Upper lobe of right lung (tissue), 1 donor: ENCODE results near the gene HRH2. TPM values are rescaled to one million over a fixed set of nuclear protein-coding genes. Genes with fewer than 3 reads are reported as not detected.

Experiments used
- ATAC-seq: fragments of 200-7000 bp; cut with Tn5 transposase; one replicate; pipeline ENCODE4 v1.9.1; 2020; ENCODE audit warnings: mild to moderate bottlenecking, moderate library complexity
- DNase-seq: peaks from one replicate; pipeline ENCODE4 v3.0.0-alpha.2; 2020
- H3K27ac ChIP-seq: fragments of 200-600 bp; one replicate; pipeline ENCODE4 v1.8.0; 2022
- H3K27me3 ChIP-seq: fragments of 200-600 bp; one replicate; pipeline ENCODE4 v1.8.0; 2022; ENCODE audit warnings: mild to moderate bottlenecking
- H3K36me3 ChIP-seq: fragments of 200-600 bp; one replicate; pipeline ENCODE4 v1.8.0; 2022
- H3K4me1 ChIP-seq: fragments of 200-600 bp; one replicate; pipeline ENCODE4 v1.8.0; 2022
- H3K4me3 ChIP-seq: fragments of 200-600 bp; one replicate; pipeline ENCODE4 v1.8.0; 2022; ENCODE audit warnings: mild to moderate bottlenecking
- H3K9me3 ChIP-seq: fragments of 200-600 bp; one replicate; pipeline ENCODE4 v1.8.0; 2022
- intact Hi-C: fragments of 100-400 bp; cut with DNase I; formaldehyde crosslinking; loops from one replicate; pipeline ENCODE4 v1.11.0; 2022
- total RNA-seq: library from RNA; stranded (reverse); fragmentation: NEBNext Ultra II Directional; extraction: Animal tissue kit (Norgen Biotek cat#: 25700); gene quantifications from one replicate; pipeline ENCODE4 v1.2.1, GENCODE V29; 2021
- TF ChIP-seq, protein P1 (sequence below): fragments of 200-600 bp; IDR thresholded peaks from one replicate; pipeline ENCODE4 v1.8.0; 2022; ENCODE audit warnings: antibody characterized with exemption
- donor health status: DM: no; HTN: yes; CAD: no; lungs with severe emphysema.

Gene HRH2
- total RNA-seq, 1 donor from 2014 or later = 8.2 TPM

DNA sequence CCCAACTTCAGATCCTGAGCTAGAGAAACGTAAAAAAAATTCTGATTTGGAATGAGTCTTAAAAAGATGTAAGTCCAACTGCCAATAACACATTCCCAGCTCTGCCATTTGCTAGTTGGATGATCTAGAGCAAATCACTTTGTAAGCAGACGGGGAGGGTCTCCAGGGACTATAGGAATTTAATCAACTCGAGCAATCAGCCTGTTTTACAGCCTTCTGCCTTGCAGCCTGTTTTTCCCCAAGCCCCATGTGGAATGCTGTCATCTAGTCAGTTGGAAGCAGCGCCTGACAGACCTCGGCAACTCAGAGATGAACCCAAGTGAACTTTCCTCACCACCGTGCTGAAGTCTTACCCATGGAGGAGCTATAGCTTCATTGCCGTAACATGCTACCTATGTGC lies 34.8 kb upstream of the HRH2 start:
- Histone ChIP-seq H3K27me3 (no peaks in the 10 kb centered on the region), H3K9me3 (no peaks in the 10 kb centered on the region), H3K27ac (no peak overlapping the region), H3K4me3 (no peak overlapping the region), H3K4me1 (no peaks in the 10 kb centered on the region), H3K36me3 (no peaks in the 10 kb centered on the region)
- TF ChIP-seq, protein P1, sequence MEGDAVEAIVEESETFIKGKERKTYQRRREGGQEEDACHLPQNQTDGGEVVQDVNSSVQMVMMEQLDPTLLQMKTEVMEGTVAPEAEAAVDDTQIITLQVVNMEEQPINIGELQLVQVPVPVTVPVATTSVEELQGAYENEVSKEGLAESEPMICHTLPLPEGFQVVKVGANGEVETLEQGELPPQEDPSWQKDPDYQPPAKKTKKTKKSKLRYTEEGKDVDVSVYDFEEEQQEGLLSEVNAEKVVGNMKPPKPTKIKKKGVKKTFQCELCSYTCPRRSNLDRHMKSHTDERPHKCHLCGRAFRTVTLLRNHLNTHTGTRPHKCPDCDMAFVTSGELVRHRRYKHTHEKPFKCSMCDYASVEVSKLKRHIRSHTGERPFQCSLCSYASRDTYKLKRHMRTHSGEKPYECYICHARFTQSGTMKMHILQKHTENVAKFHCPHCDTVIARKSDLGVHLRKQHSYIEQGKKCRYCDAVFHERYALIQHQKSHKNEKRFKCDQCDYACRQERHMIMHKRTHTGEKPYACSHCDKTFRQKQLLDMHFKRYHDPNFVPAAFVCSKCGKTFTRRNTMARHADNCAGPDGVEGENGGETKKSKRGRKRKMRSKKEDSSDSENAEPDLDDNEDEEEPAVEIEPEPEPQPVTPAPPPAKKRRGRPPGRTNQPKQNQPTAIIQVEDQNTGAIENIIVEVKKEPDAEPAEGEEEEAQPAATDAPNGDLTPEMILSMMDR = no peak
- intact Hi-C loops = no loop called here
- DNase-seq = no peak
- no peak for ATAC-seq

DNA sequence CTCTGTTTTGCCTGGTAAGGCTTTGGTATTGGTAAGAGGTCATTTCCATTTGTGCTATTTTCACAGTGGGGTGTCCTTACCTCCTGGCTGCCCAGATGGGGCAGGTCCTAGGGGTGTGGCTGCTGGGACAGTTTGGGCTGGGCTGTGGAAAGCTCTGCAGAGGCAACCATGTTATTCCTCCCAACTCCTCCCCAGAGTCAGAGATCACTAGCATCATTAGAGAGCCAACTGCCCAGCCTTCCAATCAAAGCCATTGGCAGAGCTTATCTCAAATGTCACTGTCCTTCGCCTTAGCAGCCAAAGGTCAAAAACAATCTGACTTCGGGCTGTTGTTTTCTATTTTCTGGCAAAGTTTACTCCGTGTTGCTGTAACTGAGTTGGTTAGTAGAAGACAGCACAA lies 33.6 kb upstream of the HRH2 start:
- intact Hi-C loops = no loop called here

DNA sequence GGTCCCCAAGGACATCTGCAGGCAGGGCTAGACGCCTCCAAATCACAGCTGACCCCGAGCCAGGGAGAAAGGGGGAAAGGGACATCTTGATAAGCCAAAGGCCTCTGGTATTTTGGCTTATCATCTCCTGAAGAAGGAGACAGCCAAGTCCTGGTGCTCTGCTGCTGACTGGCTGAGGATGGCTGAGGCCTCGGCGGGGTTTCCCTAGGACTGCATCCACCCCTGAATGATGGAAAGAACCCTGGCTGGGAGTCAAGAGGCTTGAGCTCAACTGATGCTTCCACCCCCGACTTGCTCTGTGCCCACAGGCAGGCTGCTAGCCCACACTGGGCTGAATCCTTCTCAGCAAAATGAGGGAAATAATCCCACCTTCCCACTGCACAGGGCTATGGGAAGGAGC lies 30.9 kb upstream of the HRH2 start:
- no peak overlapping the region for H3K27ac ChIP-seq
- ATAC-seq = no peak
- intact Hi-C loops = no loop called here

More for the DNA sequence above, 33.6 kb upstream of the HRH2 start:
- Histone ChIP-seq H3K27me3 (no peaks in the 10 kb centered on the region), H3K4me3 (no peak overlapping the region), H3K27ac (no peak overlapping the region), H3K36me3 (no peaks in the 10 kb centered on the region), H3K9me3 (no peaks in the 10 kb centered on the region), H3K4me1 (no peaks in the 10 kb centered on the region)
- ATAC-seq (no peak), DNase-seq (no peak)
- TF ChIP-seq, protein P1 = no peak

DNA sequence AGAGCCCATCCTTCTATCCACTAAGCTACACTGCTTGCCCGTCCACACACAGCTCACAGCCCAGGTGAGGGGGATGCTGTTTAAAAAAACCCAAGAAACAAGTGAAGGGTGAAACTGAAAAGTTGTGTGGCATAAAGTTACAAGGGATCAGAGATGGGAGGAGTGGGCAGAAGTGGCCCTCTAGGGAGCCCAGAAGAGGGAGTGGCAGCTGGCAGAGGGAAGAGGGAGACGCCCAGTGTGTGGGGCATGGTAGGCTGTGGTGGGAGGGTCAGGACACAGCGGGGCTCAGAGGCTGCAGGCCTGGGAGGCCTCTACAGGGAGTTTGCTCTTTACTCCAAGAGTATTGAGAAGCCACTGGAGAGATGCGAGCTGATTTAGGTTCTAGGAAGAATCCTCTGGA lies 30.1 kb upstream of the HRH2 start:
- intact Hi-C loops = no loop called here
- TF ChIP-seq, protein P1 = no peak
- no peak overlapping the region for H3K4me3 ChIP-seq
- H3K36me3 ChIP-seq = no peaks in the 10 kb centered on the region
- H3K27ac ChIP-seq = no peak overlapping the region
- no peak for DNase-seq
- H3K27me3 ChIP-seq = no peaks in the 10 kb centered on the region
- H3K4me1 ChIP-seq = no peaks in the 10 kb centered on the region
- ATAC-seq = no peak
- H3K9me3 ChIP-seq = no peaks in the 10 kb centered on the region

More for the DNA sequence above, 30.9 kb upstream of the HRH2 start:
- TF ChIP-seq, protein P1 = no peak
- no peaks in the 10 kb centered on the region for H3K27me3 ChIP-seq
- no peak for DNase-seq
- no peak overlapping the region for H3K4me3 ChIP-seq
- H3K36me3 ChIP-seq = no peaks in the 10 kb centered on the region
- no peaks in the 10 kb centered on the region for H3K9me3 ChIP-seq
- no peaks in the 10 kb centered on the region for H3K4me1 ChIP-seq

DNA sequence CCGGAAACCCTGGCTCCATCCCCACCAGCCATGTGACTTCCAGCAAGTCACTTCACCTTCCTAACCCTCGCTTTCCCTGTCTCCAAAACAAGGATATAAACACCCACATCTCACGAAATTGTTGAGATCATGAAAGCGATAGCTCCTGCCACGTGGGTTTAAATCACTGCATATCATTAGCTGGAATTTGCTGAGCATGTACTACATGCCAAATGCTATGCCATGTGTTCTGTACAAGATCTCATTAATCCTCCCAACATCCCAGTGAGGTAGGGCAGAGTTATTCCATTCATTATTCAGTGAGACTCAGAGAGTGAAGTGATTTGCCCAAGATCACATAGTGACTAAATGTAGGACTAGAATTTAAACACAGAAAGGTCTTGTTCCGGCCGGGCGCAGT lies 29.2 kb upstream of the HRH2 start:
- H3K4me1 ChIP-seq = no peaks in the 10 kb centered on the region
- ATAC-seq (no peak), DNase-seq (no peak)
- intact Hi-C loops = no loop called here
- H3K27ac ChIP-seq = no peak overlapping the region
- H3K36me3 ChIP-seq = no peaks in the 10 kb centered on the region
- no peaks in the 10 kb centered on the region for H3K9me3 ChIP-seq
- H3K27me3 ChIP-seq = no peaks in the 10 kb centered on the region
- H3K4me3 ChIP-seq = no peak overlapping the region
- TF ChIP-seq, protein P1 = no peak

DNA sequence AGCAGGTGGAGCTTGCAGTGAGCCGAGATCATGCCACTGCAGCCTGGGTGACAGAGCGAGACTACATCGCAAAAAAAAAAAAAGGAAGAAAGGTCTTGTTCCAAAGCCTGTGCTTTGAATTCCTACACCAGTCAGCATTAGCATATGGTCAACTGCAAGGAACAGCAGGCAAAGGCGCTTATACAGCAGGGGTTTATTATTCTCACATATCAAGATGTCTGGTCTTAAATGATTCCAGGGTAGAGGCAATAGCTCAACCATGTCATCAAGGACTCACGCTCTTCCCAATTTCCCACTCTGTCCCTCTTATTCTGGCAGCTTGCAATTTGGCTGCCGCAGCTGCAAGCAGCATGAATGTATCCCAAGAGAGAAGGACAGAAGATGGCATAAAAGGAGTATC lies 28.6 kb upstream of the HRH2 start:
- H3K4me3 ChIP-seq = no peak overlapping the region
- ATAC-seq (no peak), DNase-seq (no peak)
- intact Hi-C loops = no loop called here
- no peaks in the 10 kb centered on the region for H3K36me3 ChIP-seq
- TF ChIP-seq, protein P1 = no peak
- no peaks in the 10 kb centered on the region for H3K27me3 ChIP-seq
- H3K9me3 ChIP-seq = no peaks in the 10 kb centered on the region
- no peaks in the 10 kb centered on the region for H3K4me1 ChIP-seq
- no peak overlapping the region for H3K27ac ChIP-seq
